Stimulated activated CD8-positive, alpha-beta memory T cell treated with anti-CD3 and anti-CD28 coated beads, Interleukin-4, amount 100 ng/mL, for 1 hour (primary cell): ENCODE results near the gene IDI1.

Experiments
- DNase-seq, 2 donors: peaks; one replicate each; pipeline ENCODE4 v3.0.0-alpha.2; 2020; ENCODE audit warnings: low read depth in 2 of 2, low spot score in 1 of 2

IDI1 gene

GRCh38 chr10:995559-995926, 53.4 kb downstream of the IDI1 start:
- DNase-seq = no peak

GRCh38 chr10:994836-995558, 53.9 kb downstream of the IDI1 start:
- DNase-seq = no peak

GRCh38 chr10:992871-993270, 56.0 kb downstream of the IDI1 start:
- DNase-seq = no peak

GRCh38 chr10:992467-992866, 56.5 kb downstream of the IDI1 start:
- DNase-seq = no peak

- DNase-seq = no peak
These were observed 58.1 kb downstream of the IDI1 start for GRCh38 chr10:990808-991207.
